GM12891 (cell line): ENCODE results near the gene KLHL20.
"Not testable (repeated sequence)": the region's sequence is repeated elsewhere in the genome, so short reads cannot be mapped to it uniquely, and the experiment has no call there.

Experiments
- DNase-seq: peaks from one replicate; pipeline ENCODE4 v3.0.0; 2011; ENCODE audit warnings: low spot score; ENCODE audit not compliant: insufficient read length
- FAIRE-seq: peaks from 2 replicates; lab custom pipeline; 2011; peaks lifted over from hg19 to GRCh38; lab: Jason Lieb, UNC
- PAX5 ChIP-seq: IDR thresholded peaks from 2 replicates; pipeline ENCODE4 v1.6.1; 2011; ENCODE audit warnings: low read length, moderate library complexity, mild to moderate bottlenecking; ENCODE audit not compliant: insufficient read depth, severe bottlenecking
- POLR2A ChIP-seq: IDR thresholded peaks from 2 replicates; pipeline ENCODE4 v1.6.1; 2011; ENCODE audit warnings: low read depth, low read length, control low read depth
- POLR2AphosphoS5 ChIP-seq: IDR thresholded peaks from 2 replicates; pipeline ENCODE4 v1.6.1; 2011; ENCODE audit warnings: low read depth, low read length, control low read depth
- POU2F2 ChIP-seq: IDR thresholded peaks from 2 replicates; pipeline ENCODE4 v1.6.1; 2011; ENCODE audit warnings: low read depth, mild to moderate bottlenecking, control low read depth, low read length, moderate library complexity
- SPI1 ChIP-seq: IDR thresholded peaks from 2 replicates; pipeline ENCODE4 v1.6.1; 2011; ENCODE audit warnings: low read depth, low read length, control low read depth
- TAF1 ChIP-seq: IDR thresholded peaks from 2 replicates; pipeline ENCODE4 v1.6.1; 2011; ENCODE audit warnings: low read depth, low read length, control low read depth

The KLHL20 gene

DNA sequence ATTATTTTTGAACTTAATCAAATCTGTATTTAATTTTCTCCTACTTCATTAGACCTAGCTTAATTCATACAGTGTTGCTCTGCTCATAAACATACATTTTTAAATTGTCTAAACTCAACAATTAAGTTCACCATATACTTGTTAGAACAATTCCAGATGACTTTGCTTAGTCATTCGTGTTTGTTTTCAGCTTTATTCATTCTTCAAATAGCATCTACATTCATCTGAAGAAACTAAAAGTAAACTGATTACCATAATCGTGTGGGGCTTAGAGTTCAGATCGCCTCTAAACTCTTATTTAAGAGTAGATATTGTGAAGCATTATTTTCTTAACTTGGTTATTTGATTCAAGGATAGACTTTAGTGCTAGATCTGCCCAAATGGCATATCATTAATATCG, 34.4 kb downstream of the KLHL20 start:
- TF ChIP-seq POLR2AphosphoS5 = no peak
- no peak for TF ChIP-seq POLR2A
- TF ChIP-seq POU2F2 = no peak
- no peak for TF ChIP-seq SPI1
- no peak for TF ChIP-seq PAX5
- FAIRE-seq (no peak), DNase-seq (no peak)

DNA sequence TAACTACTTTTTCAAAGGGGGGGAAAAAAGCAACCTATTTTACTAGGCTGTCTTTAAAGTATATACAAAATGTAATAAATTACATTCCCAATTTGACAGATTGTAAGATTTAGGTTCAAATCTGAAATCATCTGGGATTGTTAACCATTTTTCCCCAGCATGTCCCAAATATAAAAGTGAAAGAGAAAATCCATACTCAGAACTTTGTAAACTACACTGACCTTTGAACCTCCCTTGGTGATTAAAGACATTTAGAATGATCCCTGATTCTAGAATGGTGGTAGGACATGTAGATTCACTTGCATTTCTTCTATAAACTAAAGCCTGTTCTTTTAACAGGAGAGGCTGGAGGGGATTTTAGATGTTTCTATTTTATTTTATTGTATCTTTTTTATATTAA, 39.0 kb downstream of the KLHL20 start:
- no peak for TF ChIP-seq TAF1
- no peak for TF ChIP-seq PAX5
- no peak for TF ChIP-seq SPI1
- no peak for TF ChIP-seq POLR2AphosphoS5
- no peak for FAIRE-seq
- no peak for DNase-seq

DNA sequence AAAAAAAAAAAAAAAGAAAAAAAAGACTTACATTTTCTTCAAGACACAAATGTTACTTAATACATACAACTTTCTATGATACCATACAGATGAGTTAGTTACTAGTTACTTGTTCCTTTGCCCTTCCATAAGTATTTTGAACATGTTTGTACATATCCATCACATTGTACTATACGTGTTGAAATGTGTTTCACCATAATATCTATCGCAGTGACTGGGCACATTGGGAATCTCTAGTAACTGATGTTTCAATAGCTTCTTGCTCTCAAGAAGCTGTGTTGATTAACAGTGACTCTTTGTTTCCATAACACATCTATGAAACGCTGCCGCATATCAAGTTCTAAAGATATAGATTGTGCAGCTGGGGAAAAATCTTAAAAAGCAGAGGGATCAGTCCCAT, 42.9 kb downstream of the KLHL20 start:
- no peak for TF ChIP-seq POLR2A
- no peak for TF ChIP-seq PAX5
- TF ChIP-seq TAF1 = no peak
- TF ChIP-seq POLR2AphosphoS5 = no peak
- TF ChIP-seq SPI1 = no peak
- no peak for TF ChIP-seq POU2F2
- no peak for FAIRE-seq
- no peak for DNase-seq

GRCh38 chr1:173758110-173758509, 43.3 kb downstream of the KLHL20 start:
- TF ChIP-seq POLR2AphosphoS5 = no peak
- no peak for TF ChIP-seq TAF1
- TF ChIP-seq SPI1 = no peak
- TF ChIP-seq POU2F2 = no peak
- TF ChIP-seq PAX5 = no peak
- no peak for TF ChIP-seq POLR2A
- DNase-seq (no peak), FAIRE-seq (no peak)

- DNase-seq = no peak
- TF ChIP-seq POLR2A (no peak), TAF1 (no peak), POU2F2 (no peak), PAX5 (no peak), POLR2AphosphoS5 (no peak), SPI1 (no peak)
- no peak for FAIRE-seq
Measured at GRCh38 chr1:173758980-173759379, 44.2 kb downstream of the KLHL20 start.

GRCh38 chr1:173764331-173764730, 49.5 kb downstream of the KLHL20 start:
- FAIRE-seq, DNase-seq: not testable (repeated sequence)

DNA sequence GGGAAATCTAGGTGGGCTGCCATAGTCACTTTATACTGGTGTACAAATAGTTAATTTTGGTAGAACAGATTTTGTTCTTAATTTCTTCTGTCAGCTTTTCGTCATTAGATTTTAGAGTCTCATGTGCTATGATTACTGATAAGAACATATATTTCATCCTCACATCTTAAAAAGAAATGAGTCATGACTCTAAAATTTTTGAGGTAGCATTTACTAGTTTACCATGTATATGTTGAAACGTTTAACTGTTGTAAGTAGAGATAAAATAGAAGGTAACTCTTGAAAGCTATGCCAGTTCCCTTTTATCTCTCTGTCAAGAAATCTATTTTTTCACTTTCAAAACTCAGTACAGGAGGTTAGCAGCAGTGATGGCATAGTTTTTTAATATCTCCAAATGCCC, 53.4 kb downstream of the KLHL20 start:
- no peak for DNase-seq
- TF ChIP-seq POU2F2 (no peak), SPI1 (no peak), POLR2AphosphoS5 (no peak), PAX5 (no peak), TAF1 (no peak), POLR2A (no peak)
- FAIRE-seq = no peak

GRCh38 chr1:173768827-173769226, 54.0 kb downstream of the KLHL20 start:
- DNase-seq (no peak), FAIRE-seq (no peak)
- TF ChIP-seq PAX5 (no peak), SPI1 (no peak), POLR2AphosphoS5 (no peak), POLR2A (no peak), POU2F2 (no peak), TAF1 (no peak)

- not testable (repeated sequence) for FAIRE-seq, DNase-seq
Measured at GRCh38 chr1:173770330-173770729, 55.5 kb downstream of the KLHL20 start.

DNA sequence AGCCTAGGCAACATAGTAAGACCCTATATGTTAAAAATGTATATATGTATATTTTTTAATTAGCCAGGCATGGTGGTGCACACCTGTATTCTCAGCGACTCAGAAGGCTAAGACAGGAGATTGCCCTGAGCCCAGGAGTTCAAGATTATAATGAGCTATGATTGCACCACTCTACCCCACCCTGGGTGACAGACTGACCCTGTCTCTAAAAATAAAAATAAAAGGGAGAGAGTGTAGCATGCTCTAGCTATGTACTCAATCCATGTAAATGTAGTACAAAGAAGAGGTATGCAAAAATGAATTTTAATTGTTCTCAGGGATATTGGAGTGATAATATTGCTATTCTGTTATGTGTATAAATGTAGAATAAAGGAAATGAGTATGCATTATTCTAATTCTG, 56.8 kb downstream of the KLHL20 start:
- DNase-seq (no peak), FAIRE-seq (no peak)
- no peak for TF ChIP-seq SPI1
- TF ChIP-seq PAX5 = no peak
- no peak for TF ChIP-seq POLR2A
- TF ChIP-seq POU2F2 = no peak

DNA sequence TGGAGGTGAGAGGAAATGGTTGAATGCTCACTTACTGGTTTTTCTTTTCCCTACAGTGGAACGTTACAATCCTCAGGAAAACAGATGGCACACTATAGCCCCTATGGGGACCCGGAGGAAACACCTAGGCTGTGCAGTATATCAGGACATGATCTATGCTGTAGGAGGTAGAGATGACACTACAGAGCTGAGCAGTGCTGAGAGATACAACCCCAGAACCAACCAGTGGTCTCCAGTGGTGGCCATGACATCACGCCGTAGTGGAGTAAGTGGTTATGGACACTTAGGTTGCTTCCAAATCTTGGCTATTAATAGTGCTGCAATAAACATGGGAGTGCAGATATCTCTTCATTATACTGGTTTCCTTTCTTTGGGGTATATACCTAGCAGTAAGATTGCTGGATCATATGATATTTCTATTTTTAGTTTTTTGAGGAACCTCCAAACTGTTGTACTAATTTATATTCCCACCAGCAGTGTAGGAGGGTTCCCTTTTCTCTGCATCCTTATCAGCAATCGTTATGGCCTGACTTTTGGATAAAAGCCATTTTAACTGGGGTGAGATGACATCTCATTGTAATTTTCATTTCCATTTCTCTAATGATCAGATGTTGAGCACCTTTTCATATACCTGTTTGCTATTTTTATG, 60.9 kb downstream of the KLHL20 start:
- no peak for DNase-seq
- TF ChIP-seq POLR2A (no peak), POLR2AphosphoS5 (no peak), POU2F2 (no peak), SPI1 (no peak), TAF1 (no peak), PAX5 (no peak)

More for the DNA sequence above, 60.9 kb downstream of the KLHL20 start:
- FAIRE-seq = no peak
